IMR-90 (cell line): ENCODE data around the gene OOSP1. TPM values are rescaled to one million over a fixed set of nuclear protein-coding genes. Genes with fewer than 3 reads are reported as not detected.

ENCODE experiments used
- ATAC-seq: fragments of 200-7000 bp; cut with Tn5 transposase; 2 replicates; pipeline ENCODE4 v1.9.1; 2020; ENCODE audit warnings: low read depth, mild to moderate bottlenecking, moderate library complexity
- BruUV-seq: library from RNA; stranded (reverse); fragments of 400-500 nt; replicated peaks from 2 replicates; lab custom pipeline; 2021; lab: Mats Ljungman, UMichigan
- CTCF ChIA-PET: fragments of 300-600 bp; formaldehyde crosslinking; extraction: SDS; loops from one replicate; lab custom pipeline; 2021; ENCODE audit warnings: antibody characterized with exemption; lab: Yijun Ruan, JAX
- POLR2A ChIA-PET: fragments of 300-600 bp; sonication (Branson Sonifier 250); formaldehyde crosslinking; loops from one replicate; lab custom pipeline; 2022; ENCODE audit warnings: antibody characterized with exemption; ENCODE audit not compliant: unreplicated experiment; lab: Charles Lee
- DNase-seq: peaks from one replicate; pipeline ENCODE4 v3.0.0; 2013
- H2AFZ ChIP-seq: replicated peaks from 2 replicates; pipeline ENCODE3; 2013; ENCODE audit warnings: low read length, mild to moderate bottlenecking; ENCODE audit not compliant: poor library complexity
- H2AK5ac ChIP-seq: 2 replicates; pipeline ENCODE4 v1.6.1; 2013; ENCODE audit warnings: low read depth, low read length, inconsistent platforms
- H2AK9ac ChIP-seq: replicated peaks from 2 replicates; pipeline ENCODE3; 2013; ENCODE audit warnings: mild to moderate bottlenecking, low read depth, low read length, moderate library complexity; ENCODE audit not compliant: poor library complexity
- H2BK120ac ChIP-seq: 2 replicates; pipeline ENCODE4 v1.6.1; 2013; ENCODE audit warnings: low read depth, low read length, inconsistent platforms
- H2BK15ac ChIP-seq: 3 replicates; pipeline ENCODE4 v1.6.1; 2013; ENCODE audit warnings: low read depth, low read length, inconsistent platforms
- H2BK20ac ChIP-seq: 2 replicates; pipeline ENCODE4 v1.6.1; 2013; ENCODE audit warnings: low read depth, mild to moderate bottlenecking, inconsistent platforms, low read length, moderate library complexity
- H2BK5ac ChIP-seq: 2 replicates; pipeline ENCODE4 v1.6.1; 2013; ENCODE audit warnings: mild to moderate bottlenecking, low read depth, low read length, inconsistent platforms; ENCODE audit not compliant: poor library complexity, severe bottlenecking
- H3K14ac ChIP-seq: replicated peaks from 2 replicates; pipeline ENCODE4 v1.6.1; 2013; ENCODE audit warnings: low read depth, low read length, inconsistent platforms
- H3K18ac ChIP-seq: 2 replicates; pipeline ENCODE4 v1.6.1; 2013; ENCODE audit warnings: low read depth, low read length, control low read depth
- H3K23ac ChIP-seq: 2 replicates; pipeline ENCODE4 v1.6.1; 2013; ENCODE audit warnings: low read depth, low read length, inconsistent platforms
- H3K27ac ChIP-seq: 2 replicates; pipeline ENCODE4 v1.5.1; 2013; ENCODE audit warnings: mild to moderate bottlenecking, control low read depth, low read length; ENCODE audit not compliant: insufficient read depth
- H3K27me3 ChIP-seq: 2 replicates; pipeline ENCODE4 v1.6.1; 2013; ENCODE audit warnings: low read length; ENCODE audit not compliant: control insufficient read depth, insufficient read depth
- H3K36me3 ChIP-seq: 2 replicates; pipeline ENCODE4 v1.6.1; 2013; ENCODE audit warnings: low read length, mixed read lengths; ENCODE audit not compliant: control insufficient read depth, insufficient read depth
- H3K4ac ChIP-seq: 2 replicates; pipeline ENCODE4 v1.6.1; 2013; ENCODE audit warnings: low read depth, low read length, inconsistent platforms
- H3K4me1 ChIP-seq: 2 replicates; pipeline ENCODE4 v1.6.1; 2013; ENCODE audit warnings: low read length, mixed read lengths; ENCODE audit not compliant: control insufficient read depth, insufficient read depth
- H3K4me2 ChIP-seq: 2 replicates; pipeline ENCODE4 v1.6.1; 2013; ENCODE audit warnings: low read depth, mild to moderate bottlenecking, control low read depth, low read length, moderate library complexity
- H3K4me3 ChIP-seq: 2 replicates; pipeline ENCODE4 v1.5.1; 2013; ENCODE audit warnings: low read depth, mild to moderate bottlenecking, control low read depth, low read length, moderate library complexity; ENCODE audit not compliant: insufficient read depth
- H3K56ac ChIP-seq: 2 replicates; pipeline ENCODE4 v1.6.1; 2013; ENCODE audit warnings: low read length, inconsistent platforms; ENCODE audit not compliant: insufficient read depth; ENCODE audit errors: extremely low read depth
- H3K79me1 ChIP-seq, 2 experiments: 2 replicates each; pipeline ENCODE4 v1.6.1; 2013; ENCODE audit warnings: low read length in 2 of 2, inconsistent platforms in 1 of 2, low read depth in 1 of 2
- H3K9ac ChIP-seq: 2 replicates; pipeline ENCODE4 v1.6.1; 2013; ENCODE audit warnings: low read depth, low read length, control low read depth
- H3K9me1 ChIP-seq: 2 replicates; pipeline ENCODE4 v1.6.1; 2013; ENCODE audit warnings: low read length, inconsistent platforms; ENCODE audit not compliant: insufficient read depth
- H3K9me3 ChIP-seq: 2 replicates; pipeline ENCODE4 v1.6.1; 2013; ENCODE audit warnings: low read length; ENCODE audit not compliant: control insufficient read depth, insufficient read depth
- H4K20me1 ChIP-seq: 2 replicates; pipeline ENCODE4 v1.6.1; 2013; ENCODE audit warnings: low read length, inconsistent platforms; ENCODE audit not compliant: insufficient read depth
- H4K5ac ChIP-seq: 2 replicates; pipeline ENCODE4 v1.6.1; 2013; ENCODE audit warnings: mild to moderate bottlenecking, low read depth, low read length, control low read depth
- H4K8ac ChIP-seq, 2 experiments: 2 replicates each; pipeline ENCODE4 v1.6.1; 2013; ENCODE audit warnings: low read depth in 2 of 2, low read length in 2 of 2, control low read depth in 1 of 2, inconsistent platforms in 1 of 2
- H4K91ac ChIP-seq: 2 replicates; pipeline ENCODE4 v1.6.1; 2013; ENCODE audit warnings: low read depth, low read length, inconsistent platforms; ENCODE audit not compliant: insufficient read depth
- BHLHE40 ChIP-seq: fragments of 150-350 bp; IDR thresholded peaks from 2 replicates; pipeline ENCODE4 v1.6.1; 2016; ENCODE audit warnings: mild to moderate bottlenecking, low read depth, low read length
- CEBPB ChIP-seq: IDR thresholded peaks from 2 replicates; pipeline ENCODE4 v1.6.1; 2012; ENCODE audit warnings: low read depth, low read length, improper control_type of control experiment
- CHD1 ChIP-seq: IDR thresholded peaks from 2 replicates; pipeline ENCODE4 v1.6.1; 2012; ENCODE audit warnings: low read depth, low read length, improper control_type of control experiment
- ELK1 ChIP-seq: fragments of 150-350 bp; IDR thresholded peaks from 2 replicates; pipeline ENCODE4 v1.6.1; 2016; ENCODE audit warnings: low read depth, mild to moderate bottlenecking, low read length, moderate library complexity, borderline replicate concordance
- FOS ChIP-seq: fragments of 150-350 bp; IDR thresholded peaks from 2 replicates; pipeline ENCODE4 v1.6.1; 2016; ENCODE audit warnings: low read depth, low read length
- MAFK ChIP-seq: IDR thresholded peaks from 2 replicates; pipeline ENCODE4 v1.6.1; 2012; ENCODE audit warnings: low read depth, low read length, improper control_type of control experiment
- MAZ ChIP-seq: IDR thresholded peaks from 2 replicates; pipeline ENCODE4 v1.6.1; 2012; ENCODE audit warnings: low read depth, mild to moderate bottlenecking, low read length, improper control_type of control experiment, moderate library complexity, borderline replicate concordance
- MXI1 ChIP-seq: IDR thresholded peaks from 2 replicates; pipeline ENCODE4 v1.6.1; 2012; ENCODE audit warnings: low read depth, mild to moderate bottlenecking, low read length, moderate library complexity, borderline replicate concordance
- NFE2L2 ChIP-seq: fragments of 150-350 bp; IDR thresholded peaks from 2 replicates; pipeline ENCODE4 v1.6.1; 2016; ENCODE audit warnings: low read depth, mild to moderate bottlenecking, low read length
- POLR2A ChIP-seq: IDR thresholded peaks from 2 replicates; pipeline ENCODE4 v1.6.1; 2012; ENCODE audit warnings: mild to moderate bottlenecking, low read depth, low read length
- RAD21 ChIP-seq: IDR thresholded peaks from 2 replicates; pipeline ENCODE4 v1.6.1; 2012; ENCODE audit warnings: low read length, improper control_type of control experiment
- RCOR1 ChIP-seq: IDR thresholded peaks from 2 replicates; pipeline ENCODE4 v1.6.1; 2012; ENCODE audit warnings: mild to moderate bottlenecking, low read length, improper control_type of control experiment; ENCODE audit not compliant: insufficient replicate concordance
- RFX5 ChIP-seq: IDR thresholded peaks from 2 replicates; pipeline ENCODE4 v1.8.0; 2012; ENCODE audit warnings: low read depth, mild to moderate bottlenecking, low read length, moderate library complexity
- SMC3 ChIP-seq: fragments of 150-350 bp; IDR thresholded peaks from 2 replicates; pipeline ENCODE4 v1.6.1; 2016; ENCODE audit warnings: low read depth, mild to moderate bottlenecking, antibody characterized with exemption, low read length, moderate library complexity
- USF2 ChIP-seq: fragments of 150-350 bp; IDR thresholded peaks from 2 replicates; pipeline ENCODE4 v1.6.1; 2017; ENCODE audit warnings: mild to moderate bottlenecking, antibody characterized with exemption, low read length, low read depth
- WGBS, 2 experiments: methylation state at CpG; one replicate each; pipeline versions ENCODE4 v1.1.5 to v1.1.7; 2013; ENCODE audit warnings: missing lambda C conversion rate in 2 of 2; ENCODE audit not compliant: insufficient read length in 1 of 2; ENCODE audit errors: extremely low coverage in 2 of 2; 5-methylcytosine and 5-hydroxymethylcytosine counted together
- dilution Hi-C: fragments of 300-500 bp; cut with HindIII; formaldehyde crosslinking; loops from one replicate; pipeline ENCODE4 v1.14.3; 2018; ENCODE audit warnings: low sequenced_read_pairs; ENCODE audit not compliant: unreplicated experiment
- in situ Hi-C: fragments of 300-500 bp; cut with MboI; formaldehyde crosslinking; loops from 3 replicates; pipeline ENCODE4 v1.14.3; 2019; ENCODE audit warnings: low sequenced_read_pairs, inconsistent platforms, mixed read lengths
- intact Hi-C: fragments of 100-400 bp; cut with micrococcal nuclease; formaldehyde crosslinking; loops from 2 replicates; pipeline ENCODE4 v1.10.0; 2022
- polyA plus RNA-seq, 3 experiments: library from polyadenylated mRNA; depleted of rRNA; stranded (reverse); fragments of >200 nt; gene quantifications; 2 replicates each; pipeline ENCODE4 v1.2.3, GENCODE V29; 2012; ENCODE audit warnings: low replicate concordance in 1 of 3
- total RNA-seq: library from RNA; depleted of rRNA; stranded (reverse); fragments of >200 nt; gene quantifications from 2 replicates; pipeline ENCODE4 v1.2.3, GENCODE V29; 2012
- TF ChIP-seq, protein P1 (sequence below): conservative IDR thresholded peaks from 2 replicates; pipeline ENCODE4 v1.5.1; 2012; ENCODE audit warnings: mild to moderate bottlenecking, low read depth, low read length, improper control_type of control experiment

OOSP1 gene
- total and polyA plus RNA-seq, 2 of the 4 experiments (the other 2 are of a cell fraction) = not detected

GRCh38 chr11:59939482-59939881 is 1.2 kb downstream of the OOSP1 start:
- H2AFZ ChIP-seq = no peak overlapping the region
- H4K5ac ChIP-seq = no peak overlapping the region
- CTCF ChIA-PET = no interaction called here
- H3K9me3 ChIP-seq = peaks cover 2% of the 10 kb centered on the region; the same call in 1 of the 2 replicates
- H3K79me1 ChIP-seq = no peaks in the 10 kb centered on the region
- no peak for ATAC-seq
- intact Hi-C loops = no loop called here
- no peak overlapping the region for H2AK9ac ChIP-seq
- no TSS peak for BruUV-seq
- H3K27me3 ChIP-seq = no peaks in the 10 kb centered on the region
- no peak overlapping the region for H4K91ac ChIP-seq
- H3K27ac ChIP-seq = no peak overlapping the region
- no peak overlapping the region for H3K4ac ChIP-seq
- H3K23ac ChIP-seq = no peak overlapping the region
- no peak overlapping the region for H3K4me2 ChIP-seq
- in situ Hi-C loops = no loop called here
- no peak overlapping the region for H3K18ac ChIP-seq
- dilution Hi-C loops = no loop called here
- no peak overlapping the region for H2AK5ac ChIP-seq
- POLR2A ChIA-PET = no interaction called here
- H3K56ac ChIP-seq = no peak overlapping the region
- no peaks in the 10 kb centered on the region for H4K20me1 ChIP-seq
- H3K4me1 ChIP-seq = no peaks in the 10 kb centered on the region
- no peak overlapping the region for H3K9ac ChIP-seq
- no peaks in the 10 kb centered on the region for H3K36me3 ChIP-seq
- H2BK5ac ChIP-seq = no peak overlapping the region
- no peak overlapping the region for H3K14ac ChIP-seq
- 14% methylated on average over 1 of the region's 2 CpGs; no CpG with 5 or more reads in 1 of the 2 experiments for WGBS, 2 experiments
- DNase-seq = no peak
- no peak overlapping the region for H3K4me3 ChIP-seq
- no peaks in the 10 kb centered on the region for H3K9me1 ChIP-seq
- TF ChIP-seq MXI1 (no peak), ELK1 (no peak), NFE2L2 (no peak), CEBPB (no peak), FOS (no peak), MAFK (no peak), USF2 (no peak), MAZ (no peak), CHD1 (no peak), BHLHE40 (no peak), SMC3 (no peak), RFX5 (no peak), RAD21 (no peak), POLR2A (no peak), RCOR1 (no peak)
- TF ChIP-seq, protein P1, sequence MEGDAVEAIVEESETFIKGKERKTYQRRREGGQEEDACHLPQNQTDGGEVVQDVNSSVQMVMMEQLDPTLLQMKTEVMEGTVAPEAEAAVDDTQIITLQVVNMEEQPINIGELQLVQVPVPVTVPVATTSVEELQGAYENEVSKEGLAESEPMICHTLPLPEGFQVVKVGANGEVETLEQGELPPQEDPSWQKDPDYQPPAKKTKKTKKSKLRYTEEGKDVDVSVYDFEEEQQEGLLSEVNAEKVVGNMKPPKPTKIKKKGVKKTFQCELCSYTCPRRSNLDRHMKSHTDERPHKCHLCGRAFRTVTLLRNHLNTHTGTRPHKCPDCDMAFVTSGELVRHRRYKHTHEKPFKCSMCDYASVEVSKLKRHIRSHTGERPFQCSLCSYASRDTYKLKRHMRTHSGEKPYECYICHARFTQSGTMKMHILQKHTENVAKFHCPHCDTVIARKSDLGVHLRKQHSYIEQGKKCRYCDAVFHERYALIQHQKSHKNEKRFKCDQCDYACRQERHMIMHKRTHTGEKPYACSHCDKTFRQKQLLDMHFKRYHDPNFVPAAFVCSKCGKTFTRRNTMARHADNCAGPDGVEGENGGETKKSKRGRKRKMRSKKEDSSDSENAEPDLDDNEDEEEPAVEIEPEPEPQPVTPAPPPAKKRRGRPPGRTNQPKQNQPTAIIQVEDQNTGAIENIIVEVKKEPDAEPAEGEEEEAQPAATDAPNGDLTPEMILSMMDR = no peak
- H2BK15ac ChIP-seq = no peak overlapping the region
- no peak overlapping the region for H2BK120ac ChIP-seq
- no peak overlapping the region for H2BK20ac ChIP-seq
- H4K8ac ChIP-seq = no peak overlapping the region
